ENCODE data around the gene ALDH3A1. TPM values are rescaled to one million over a fixed set of nuclear protein-coding genes. Genes with fewer than 3 reads are reported as not detected.

Gene ALDH3A1
- total RNA-seq, 1 donor from 2014 or later: not detected

DNA sequence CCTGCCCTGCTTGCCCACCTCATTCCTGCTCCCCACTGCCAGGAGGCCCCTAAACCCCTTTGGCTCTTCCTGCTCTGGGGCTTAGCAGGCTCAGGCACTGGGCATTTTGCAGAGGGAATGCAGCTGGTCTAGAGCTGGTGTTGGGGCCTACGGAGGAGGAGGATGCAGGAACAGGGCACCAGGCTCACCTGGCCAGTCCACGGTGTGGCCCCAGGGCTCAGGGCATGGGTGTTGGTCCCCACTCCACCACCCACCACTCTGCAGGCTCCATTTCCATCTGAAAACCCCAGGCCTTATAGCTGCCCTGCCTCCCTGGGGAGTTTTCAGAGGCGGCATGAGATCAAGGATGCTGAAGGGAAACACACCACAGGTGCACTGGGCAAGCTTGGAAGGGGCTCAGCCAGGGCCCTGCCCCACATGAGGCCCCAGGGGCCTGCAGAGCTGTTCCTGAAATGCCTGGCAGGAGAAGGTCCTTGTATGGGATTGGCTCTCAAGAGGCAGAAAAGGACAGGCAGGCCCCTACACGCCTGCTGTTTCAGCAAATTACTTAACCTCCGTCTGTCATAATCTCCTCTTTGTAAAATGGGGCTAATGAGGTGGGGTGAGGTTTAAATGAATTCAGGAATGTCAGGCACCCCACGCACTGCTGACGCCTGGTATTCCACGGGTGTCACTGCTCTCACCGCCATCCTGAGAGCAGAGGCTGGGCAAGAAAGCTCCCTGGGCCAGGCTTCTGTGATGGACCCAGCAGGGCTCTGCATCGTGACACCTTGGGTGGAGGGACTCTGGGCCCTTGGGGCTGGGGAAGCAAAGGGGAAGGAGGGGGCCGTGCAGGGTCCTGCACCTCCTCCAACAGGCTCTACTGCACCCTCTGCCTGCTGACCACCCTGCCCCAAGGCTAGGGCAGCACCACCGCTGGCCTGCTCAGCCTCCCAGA lies 41.0 kb downstream of the ALDH3A1 start:
- H3K27me3 Mint-ChIP-seq (ENCODE audit: low read depth): no peaks in the 10 kb centered on the region
- H3K36me3 Mint-ChIP-seq (ENCODE audit: low read depth): no peaks in the 10 kb centered on the region
- no peaks in the 10 kb centered on the region for H3K9me3 Mint-ChIP-seq
- no peak overlapping the region for H3K4me3 Mint-ChIP-seq (ENCODE audit: low read depth)
- H3K27ac Mint-ChIP-seq: no peak overlapping the region
- no peak for DNase-seq (ENCODE audit: low spot score)
- intact Hi-C loops (cut with micrococcal nuclease): no loop called here
- H3K4me1 Mint-ChIP-seq (ENCODE audit: low read depth): no peaks in the 10 kb centered on the region

DNA sequence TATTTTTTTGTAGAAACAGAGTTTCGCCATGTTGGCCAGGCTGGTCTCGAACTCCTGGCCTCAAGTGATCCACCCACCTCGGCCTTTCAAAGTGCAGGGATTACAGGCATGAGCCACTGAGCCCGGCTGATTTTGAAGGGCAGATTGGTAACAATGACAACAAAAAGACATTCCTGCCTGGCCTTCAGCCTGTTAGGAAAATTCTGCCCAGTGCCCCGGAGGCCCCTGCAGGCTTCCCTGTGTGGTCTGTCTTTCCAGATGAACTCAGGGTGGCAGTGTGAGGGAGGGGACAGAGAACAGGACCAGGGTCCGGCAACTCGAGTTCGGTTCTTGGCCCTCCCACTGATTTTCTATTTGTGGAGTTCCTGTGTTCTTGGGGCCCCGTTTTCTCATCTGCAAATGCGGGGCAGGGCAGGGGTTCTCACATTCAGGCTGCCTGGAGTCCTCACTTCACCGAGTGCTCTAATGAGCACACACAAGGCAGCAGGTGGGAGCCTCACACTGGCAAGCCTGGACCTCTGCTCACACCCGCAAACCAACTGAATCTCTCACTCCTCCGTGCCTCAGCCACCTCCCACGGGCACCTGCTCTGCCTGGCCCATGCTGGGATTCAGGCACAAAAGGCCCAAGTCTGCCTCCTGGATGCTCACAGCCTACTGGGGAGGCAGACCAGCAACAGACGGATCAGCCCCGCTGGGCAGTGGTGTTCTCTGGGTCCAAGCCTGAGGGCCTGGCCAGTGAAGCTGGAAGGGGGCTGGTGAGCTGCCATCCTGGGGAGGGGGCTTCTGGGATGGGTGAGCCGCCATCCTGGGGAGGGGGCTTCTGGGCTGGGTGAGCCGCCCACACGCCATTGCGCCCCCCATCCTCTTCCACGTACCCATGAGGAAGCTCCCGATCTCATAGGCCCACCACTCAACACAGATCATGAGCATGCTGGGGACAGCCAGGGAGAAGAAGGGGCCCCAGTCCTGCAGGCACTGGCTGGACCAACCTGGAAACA lies 42.0 kb downstream of the ALDH3A1 start:
- intact Hi-C loops (cut with micrococcal nuclease): no loop called here
- Mint-ChIP-seq H3K9me3 (no peaks in the 10 kb centered on the region), H3K4me1 (ENCODE audit: low read depth) (no peaks in the 10 kb centered on the region), H3K4me3 (ENCODE audit: low read depth) (no peak overlapping the region), H3K27ac (no peak overlapping the region), H3K36me3 (ENCODE audit: low read depth) (no peaks in the 10 kb centered on the region), H3K27me3 (ENCODE audit: low read depth) (no peaks in the 10 kb centered on the region)
- no peak for DNase-seq (ENCODE audit: low spot score)

DNA sequence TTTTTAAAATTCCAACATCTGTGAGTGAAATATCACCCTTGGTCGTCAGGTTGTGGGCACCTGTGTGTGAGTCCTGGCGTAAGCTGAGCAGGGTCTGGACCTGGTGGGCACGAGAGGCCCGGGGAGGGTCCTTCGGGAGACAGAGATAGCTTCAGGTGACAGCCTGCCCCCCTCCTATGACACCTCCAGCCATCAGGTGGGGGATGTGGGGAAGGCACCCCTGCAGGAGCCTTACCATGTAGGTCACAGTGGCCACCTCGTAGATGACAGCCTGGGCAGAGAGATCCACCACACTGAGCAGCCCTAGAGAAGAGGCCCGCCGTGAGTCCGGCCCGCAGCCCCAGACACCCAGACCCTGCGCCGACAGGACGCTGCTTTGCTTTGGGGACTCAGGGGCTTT lies 42.9 kb downstream of the ALDH3A1 start:
- intact Hi-C loops (cut with micrococcal nuclease): no loop called here
- Mint-ChIP-seq H3K4me3 (ENCODE audit: low read depth) (no peak overlapping the region), H3K9me3 (no peaks in the 10 kb centered on the region), H3K27ac (no peak overlapping the region), H3K27me3 (ENCODE audit: low read depth) (no peaks in the 10 kb centered on the region), H3K4me1 (ENCODE audit: low read depth) (no peaks in the 10 kb centered on the region), H3K36me3 (ENCODE audit: low read depth) (no peaks in the 10 kb centered on the region)
- no peak for DNase-seq (ENCODE audit: low spot score)

DNA sequence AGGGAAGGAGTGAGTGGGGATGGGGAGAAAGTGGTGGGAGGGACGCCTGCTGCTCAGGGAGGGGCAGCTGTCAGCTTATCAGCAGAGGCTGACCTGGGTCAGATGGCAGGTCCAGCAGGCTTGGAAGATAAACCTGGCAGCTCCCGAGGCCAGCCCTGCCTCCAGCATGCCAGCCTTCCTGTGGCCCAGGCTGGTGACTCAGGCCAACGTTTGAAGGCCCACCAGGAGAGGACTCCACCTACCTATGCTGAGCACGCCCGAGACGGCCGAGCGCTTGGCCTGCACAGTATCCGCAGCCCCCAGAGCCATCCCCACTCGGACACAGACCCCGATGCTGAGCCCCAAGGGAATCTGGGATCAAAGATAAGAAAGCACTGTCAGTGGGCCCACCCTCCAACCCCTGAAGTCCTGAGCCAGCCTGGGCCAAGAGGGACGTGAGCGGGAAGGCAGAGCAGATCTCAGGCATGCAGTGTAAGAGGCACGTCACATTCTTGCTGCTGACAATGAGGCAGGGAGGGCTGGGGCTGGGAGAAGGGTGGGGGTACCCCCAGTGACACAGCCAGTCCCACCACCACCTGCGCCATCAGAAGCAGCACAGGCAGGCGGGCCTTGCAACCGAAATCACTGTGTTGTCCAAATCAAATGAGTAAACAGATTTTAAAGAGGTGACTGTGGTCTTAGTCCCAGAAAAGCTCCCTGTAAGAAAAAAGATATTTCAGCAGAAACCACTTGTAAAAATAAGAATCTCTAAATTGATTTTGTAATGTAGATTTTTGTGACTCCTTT lies 44.1 kb downstream of the ALDH3A1 start:
- Mint-ChIP-seq H3K36me3 (ENCODE audit: low read depth) (no peaks in the 10 kb centered on the region), H3K4me3 (ENCODE audit: low read depth) (no peak overlapping the region), H3K9me3 (no peaks in the 10 kb centered on the region), H3K27me3 (ENCODE audit: low read depth) (no peaks in the 10 kb centered on the region), H3K4me1 (ENCODE audit: low read depth) (no peaks in the 10 kb centered on the region), H3K27ac (no peak overlapping the region)
- intact Hi-C loops (cut with micrococcal nuclease): no loop called here
- no peak for DNase-seq (ENCODE audit: low spot score)

DNA sequence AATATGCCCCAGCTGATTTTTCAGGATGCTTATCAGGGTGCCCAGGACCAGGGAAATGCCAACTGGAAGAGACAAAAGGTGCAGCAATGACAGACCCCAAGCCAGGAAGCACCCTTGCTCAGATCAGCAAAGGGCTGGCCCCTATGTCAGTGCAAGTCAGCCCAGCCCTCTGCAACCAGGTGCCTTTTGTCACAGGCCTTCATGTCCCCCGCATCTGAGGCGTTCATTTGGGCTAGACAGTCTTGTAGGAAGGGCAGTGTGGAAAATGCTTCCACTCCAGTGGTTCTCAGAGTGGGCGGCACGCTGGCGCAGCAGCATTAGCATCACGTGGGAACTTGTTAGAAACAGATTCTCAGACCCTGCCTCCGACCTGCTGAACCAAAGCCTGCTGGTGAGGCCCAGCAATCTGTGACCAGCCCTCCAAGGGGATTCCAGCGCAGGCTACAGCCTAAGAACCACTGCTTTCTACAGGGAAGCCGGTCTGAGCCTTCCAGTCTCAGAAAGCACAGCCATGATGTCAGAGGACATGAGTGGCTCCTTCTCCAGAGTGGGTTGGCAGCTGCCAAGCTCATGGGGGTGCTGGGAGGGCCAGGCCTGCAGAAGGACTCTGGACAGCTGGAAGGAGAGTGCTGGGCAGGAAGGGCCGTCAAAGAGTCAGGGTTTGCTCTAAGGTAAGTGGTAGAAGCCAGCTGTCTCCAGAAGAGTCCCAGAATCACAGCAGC lies 44.8 kb downstream of the ALDH3A1 start:
- Mint-ChIP-seq H3K27me3 (ENCODE audit: low read depth) (no peaks in the 10 kb centered on the region), H3K27ac (no peak overlapping the region), H3K9me3 (no peaks in the 10 kb centered on the region)

DNA sequence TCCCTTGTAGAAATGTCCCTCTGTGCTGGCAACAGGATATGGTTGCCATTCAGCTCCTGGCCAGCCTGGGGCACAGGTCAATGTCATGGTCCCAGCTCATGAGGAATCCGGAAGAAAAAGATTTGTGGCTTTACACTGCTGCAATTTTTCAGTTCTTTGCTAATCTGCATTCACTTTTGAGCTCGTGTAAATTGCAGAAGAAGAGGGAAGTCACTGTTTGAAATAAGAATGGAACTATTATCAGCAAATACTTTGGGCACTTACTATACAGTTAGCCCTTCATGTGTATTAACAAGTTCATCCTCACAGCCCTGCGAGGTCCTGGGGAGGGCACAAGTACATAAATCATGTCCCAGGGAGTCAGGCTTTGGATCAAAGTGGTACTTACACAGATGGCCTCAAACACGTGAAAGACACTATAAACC lies 45.9 kb downstream of the ALDH3A1 start:
- no peaks in the 10 kb centered on the region for H3K27me3 Mint-ChIP-seq (ENCODE audit: low read depth)
- H3K9me3 Mint-ChIP-seq: no peaks in the 10 kb centered on the region
- DNase-seq (ENCODE audit: low spot score): no peak
- intact Hi-C loops (cut with micrococcal nuclease): no loop called here
- H3K27ac Mint-ChIP-seq: no peak overlapping the region
- no peaks in the 10 kb centered on the region for H3K36me3 Mint-ChIP-seq (ENCODE audit: low read depth)
- no peaks in the 10 kb centered on the region for H3K4me1 Mint-ChIP-seq (ENCODE audit: low read depth)
- H3K4me3 Mint-ChIP-seq (ENCODE audit: low read depth): no peak overlapping the region

More for the DNA sequence above, 44.8 kb downstream of the ALDH3A1 start:
- H3K36me3 Mint-ChIP-seq (ENCODE audit: low read depth): no peaks in the 10 kb centered on the region
- intact Hi-C loops (cut with micrococcal nuclease): no loop called here
- no peak overlapping the region for H3K4me3 Mint-ChIP-seq (ENCODE audit: low read depth)
- no peak for DNase-seq (ENCODE audit: low spot score)
- H3K4me1 Mint-ChIP-seq (ENCODE audit: low read depth): no peaks in the 10 kb centered on the region

Other genes with a start within 250 kb of the ALDH3A1 start
- gene SLC47A1, start 214.4 kb downstream of the ALDH3A1 start, total RNA-seq: 0.07 and 0.25 TPM in 2 replicates
- gene ALDH3A2, start 99.5 kb downstream of the ALDH3A1 start, total RNA-seq: 36.7 and 36.9 TPM in 2 replicates
- gene SLC47A2, start 31.7 kb downstream of the ALDH3A1 start, total RNA-seq: not detected in 2 replicates
- gene ULK2, start 119.6 kb upstream of the ALDH3A1 start, total RNA-seq: 12.3 and 13.1 TPM in 2 replicates
- gene AKAP10, start 229.5 kb upstream of the ALDH3A1 start, total RNA-seq: 36.3 and 38.4 TPM in 2 replicates

Data from activated T-helper 2 cell treated with anti-CD3 and anti-CD28 coated beads, Interferon-gamma antibody, Interleukin-2, Interleukin-4, amounts not matched to agents 10 μg/mL and 5 μg/mL and 100 μg/mL, durations not matched to agents 14 hours and 24 hours and 36 hours (primary cell).